Measurements from ENCODE around the gene FAHD2A.
"Not testable (repeated sequence)": the region's sequence is repeated elsewhere in the genome, so short reads cannot be mapped to it uniquely, and the experiment has no call there.

FAHD2A gene

DNA sequence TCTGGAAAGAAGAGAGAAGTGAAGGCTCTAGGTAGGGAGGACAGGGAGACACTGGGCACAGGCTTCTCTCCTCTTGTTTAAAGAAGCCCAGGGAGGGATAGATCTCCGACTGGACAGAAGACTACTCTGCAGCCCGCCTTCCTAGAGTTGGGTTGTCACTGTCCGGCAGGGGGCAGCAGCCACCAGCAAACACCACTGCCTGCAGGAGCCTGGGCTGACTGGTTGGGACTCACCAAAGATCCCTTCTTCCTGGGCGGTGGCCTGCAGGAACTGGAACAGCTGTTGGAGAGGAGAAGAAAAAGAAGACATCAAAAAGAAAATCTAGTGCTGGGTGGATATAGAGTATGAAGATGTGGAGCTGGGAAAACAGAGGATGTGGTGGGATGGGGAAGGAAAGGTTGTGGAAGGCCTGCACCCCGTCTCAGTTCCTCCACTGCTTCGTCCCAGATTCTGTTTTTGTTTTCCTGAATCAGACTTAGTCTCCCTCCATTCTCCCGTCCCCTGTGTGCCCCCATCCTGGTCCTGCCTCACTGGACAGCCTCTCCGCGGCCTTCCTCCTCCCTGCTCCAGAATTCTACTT lies 11.6 kb downstream of the FAHD2A start:
- not testable (repeated sequence) for H3K4me2 ChIP-seq (ENCODE audit: insufficient read depth, low read length); H3K4me1 ChIP-seq (ENCODE audit: insufficient read depth, low read length); H3K4me3 ChIP-seq (ENCODE audit: low read depth in 1 of 2, low read length in 2 of 2); H3K27me3 ChIP-seq (ENCODE audit: insufficient read depth, low read length, poor library complexity); H4K20me1 ChIP-seq (ENCODE audit: insufficient read depth, low read length); H3K27ac ChIP-seq (ENCODE audit: low read length); H3K9ac ChIP-seq (ENCODE audit: low read depth, low read length); H3K79me2 ChIP-seq (ENCODE audit: insufficient read depth, low read length); H2AFZ ChIP-seq (ENCODE audit: low read depth, low read length); H3K9me3 ChIP-seq (ENCODE audit: insufficient read depth, low read length, severe bottlenecking)
- peaks cover 22% of the 10 kb centered on the region; the same call in 1 of the 2 replicates for H3K36me3 ChIP-seq (ENCODE audit: insufficient read depth, low read length)
- DNase-seq: peak; percentile 55
- peak; percentile 49 for TF ChIP-seq CTCF (IDR thresholded peaks at IDR 0.05; ENCODE audit: borderline replicate concordance, extremely low read depth, low read length, poor library complexity, severe bottlenecking)
- peak; percentile 80 for ATAC-seq (ENCODE audit: insufficient read depth, low read depth)

GRCh38 chr2:95415138-95415537 lies 12.6 kb downstream of the FAHD2A start:
- not testable (repeated sequence) for H3K79me2 ChIP-seq (ENCODE audit: insufficient read depth, low read length); H3K27ac ChIP-seq (ENCODE audit: low read length); H3K4me1 ChIP-seq (ENCODE audit: insufficient read depth, low read length); H3K27me3 ChIP-seq (ENCODE audit: insufficient read depth, low read length, poor library complexity); DNase-seq; H3K4me3 ChIP-seq (ENCODE audit: low read depth in 1 of 2, low read length in 2 of 2); ATAC-seq (ENCODE audit: insufficient read depth, low read depth); H3K9me3 ChIP-seq (ENCODE audit: insufficient read depth, low read length, severe bottlenecking); H4K20me1 ChIP-seq (ENCODE audit: insufficient read depth, low read length); H3K9ac ChIP-seq (ENCODE audit: low read depth, low read length); H3K4me2 ChIP-seq (ENCODE audit: insufficient read depth, low read length); H2AFZ ChIP-seq (ENCODE audit: low read depth, low read length)
- H3K36me3 ChIP-seq (ENCODE audit: insufficient read depth, low read length): peaks cover 17% of the 10 kb centered on the region; the same call in 1 of the 2 replicates

DNA sequence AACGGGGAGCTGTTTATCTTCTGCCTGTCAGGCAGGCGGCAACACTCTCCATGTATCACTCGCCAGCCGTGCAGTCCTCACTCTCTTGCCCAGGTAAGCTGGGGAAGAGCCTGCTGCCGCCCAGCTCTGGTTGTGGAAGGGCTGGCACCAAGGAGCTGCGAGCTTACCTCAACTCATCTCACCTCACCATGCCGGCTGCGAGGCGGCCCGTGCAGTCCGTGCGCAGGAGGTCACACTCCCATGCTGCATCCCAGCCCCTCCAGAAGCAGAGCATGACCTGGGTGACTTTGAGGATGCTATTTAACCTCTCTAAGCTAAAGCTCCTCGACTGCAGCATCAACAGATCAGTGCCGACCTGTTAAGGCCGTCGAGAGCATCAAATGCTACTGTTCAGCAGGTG lies 13.1 kb downstream of the FAHD2A start:
- not testable (repeated sequence) for H4K20me1 ChIP-seq (ENCODE audit: insufficient read depth, low read length); H3K79me2 ChIP-seq (ENCODE audit: insufficient read depth, low read length); H3K4me3 ChIP-seq (ENCODE audit: low read depth in 1 of 2, low read length in 2 of 2); H3K9ac ChIP-seq (ENCODE audit: low read depth, low read length); H3K27ac ChIP-seq (ENCODE audit: low read length); DNase-seq; ATAC-seq (ENCODE audit: insufficient read depth, low read depth); H3K4me1 ChIP-seq (ENCODE audit: insufficient read depth, low read length); H3K27me3 ChIP-seq (ENCODE audit: insufficient read depth, low read length, poor library complexity); H2AFZ ChIP-seq (ENCODE audit: low read depth, low read length); H3K9me3 ChIP-seq (ENCODE audit: insufficient read depth, low read length, severe bottlenecking); H3K4me2 ChIP-seq (ENCODE audit: insufficient read depth, low read length)
- peaks cover 13% of the 10 kb centered on the region; the same call in 1 of the 2 replicates for H3K36me3 ChIP-seq (ENCODE audit: insufficient read depth, low read length)

GRCh38 chr2:95427196-95427867 lies 24.8 kb downstream of the FAHD2A start:
- H3K4me3 ChIP-seq (ENCODE audit: low read depth in 1 of 2, low read length in 2 of 2); ATAC-seq (ENCODE audit: insufficient read depth, low read depth); H3K27me3 ChIP-seq (ENCODE audit: insufficient read depth, low read length, poor library complexity); H3K4me1 ChIP-seq (ENCODE audit: insufficient read depth, low read length); DNase-seq; H3K9ac ChIP-seq (ENCODE audit: low read depth, low read length); H3K79me2 ChIP-seq (ENCODE audit: insufficient read depth, low read length); H3K36me3 ChIP-seq (ENCODE audit: insufficient read depth, low read length); H3K9me3 ChIP-seq (ENCODE audit: insufficient read depth, low read length, severe bottlenecking); H3K27ac ChIP-seq (ENCODE audit: low read length); H2AFZ ChIP-seq (ENCODE audit: low read depth, low read length); H4K20me1 ChIP-seq (ENCODE audit: insufficient read depth, low read length); H3K4me2 ChIP-seq (ENCODE audit: insufficient read depth, low read length): not testable (repeated sequence)

DNA sequence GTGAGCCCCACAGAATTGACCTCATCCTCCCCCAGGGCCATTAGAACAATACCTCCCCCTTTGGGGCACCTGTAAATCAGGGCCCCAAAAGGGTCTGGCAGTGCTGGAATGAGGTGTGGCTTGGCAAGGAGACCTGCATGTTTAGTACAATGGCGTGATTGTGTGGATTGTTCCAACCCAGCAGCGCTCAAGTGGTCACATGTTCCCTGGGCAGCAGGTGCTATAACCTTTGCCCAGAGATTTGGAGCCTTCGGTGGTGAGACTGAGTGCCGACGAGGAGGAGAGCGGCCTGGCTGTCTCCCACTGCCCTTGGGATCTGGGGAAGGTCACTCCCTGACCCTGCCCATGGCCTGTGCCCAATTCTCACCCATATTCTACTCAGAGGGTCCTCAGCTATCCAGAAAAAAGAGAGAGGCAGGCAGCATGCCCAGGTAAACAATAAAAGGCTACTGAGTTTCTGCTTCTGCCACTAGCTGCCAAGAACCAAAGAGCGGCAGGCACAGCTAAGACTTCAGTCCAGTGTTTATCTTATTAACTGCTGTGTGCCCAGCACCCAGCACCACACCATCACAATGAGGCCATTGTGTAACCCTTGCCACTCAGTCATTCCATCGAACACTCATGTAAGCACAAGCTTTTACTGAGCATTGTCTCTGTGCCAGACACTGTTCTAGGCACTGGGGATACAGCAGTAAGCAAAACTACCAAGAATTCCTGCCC lies 27.4 kb downstream of the FAHD2A start:
- not testable (repeated sequence) for H3K4me2 ChIP-seq (ENCODE audit: insufficient read depth, low read length); H2AFZ ChIP-seq (ENCODE audit: low read depth, low read length); H3K4me1 ChIP-seq (ENCODE audit: insufficient read depth, low read length); H3K27ac ChIP-seq (ENCODE audit: low read length); ATAC-seq (ENCODE audit: insufficient read depth, low read depth); H4K20me1 ChIP-seq (ENCODE audit: insufficient read depth, low read length); H3K27me3 ChIP-seq (ENCODE audit: insufficient read depth, low read length, poor library complexity); H3K9ac ChIP-seq (ENCODE audit: low read depth, low read length); DNase-seq; H3K4me3 ChIP-seq (ENCODE audit: low read depth in 1 of 2, low read length in 2 of 2); H3K36me3 ChIP-seq (ENCODE audit: insufficient read depth, low read length); H3K9me3 ChIP-seq (ENCODE audit: insufficient read depth, low read length, severe bottlenecking); H3K79me2 ChIP-seq (ENCODE audit: insufficient read depth, low read length)

- H3K9ac ChIP-seq (ENCODE audit: low read depth, low read length); H3K27me3 ChIP-seq (ENCODE audit: insufficient read depth, low read length, poor library complexity); H3K4me1 ChIP-seq (ENCODE audit: insufficient read depth, low read length); H3K9me3 ChIP-seq (ENCODE audit: insufficient read depth, low read length, severe bottlenecking); H3K36me3 ChIP-seq (ENCODE audit: insufficient read depth, low read length); DNase-seq; ATAC-seq (ENCODE audit: insufficient read depth, low read depth); H3K27ac ChIP-seq (ENCODE audit: low read length); H3K4me2 ChIP-seq (ENCODE audit: insufficient read depth, low read length); H3K79me2 ChIP-seq (ENCODE audit: insufficient read depth, low read length); H4K20me1 ChIP-seq (ENCODE audit: insufficient read depth, low read length); H3K4me3 ChIP-seq (ENCODE audit: low read depth in 1 of 2, low read length in 2 of 2); H2AFZ ChIP-seq (ENCODE audit: low read depth, low read length): not testable (repeated sequence)
These were observed 30.9 kb downstream of the FAHD2A start for GRCh38 chr2:95433373-95433772.

DNA sequence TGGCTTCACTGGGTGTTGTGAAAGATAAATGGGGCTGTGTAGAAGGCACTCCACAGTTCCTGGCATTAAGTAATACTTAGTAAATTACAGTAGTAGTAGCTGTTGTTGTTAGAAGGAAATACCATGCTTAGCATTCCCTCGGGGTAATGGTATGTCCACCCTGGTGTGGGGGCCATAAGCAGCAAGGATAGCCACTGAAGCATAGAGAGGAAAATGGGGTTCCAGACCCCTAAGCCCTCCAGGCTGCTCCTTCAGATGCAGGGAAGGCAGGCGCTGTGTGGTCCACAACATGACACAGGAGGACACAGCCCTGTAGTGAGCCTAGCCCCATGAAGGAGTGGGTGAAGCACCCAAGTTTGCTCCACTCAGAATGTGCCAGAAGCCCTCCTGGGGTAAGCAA lies 31.5 kb downstream of the FAHD2A start:
- H3K4me1 ChIP-seq (ENCODE audit: insufficient read depth, low read length); H3K27ac ChIP-seq (ENCODE audit: low read length); H3K9ac ChIP-seq (ENCODE audit: low read depth, low read length); H3K4me3 ChIP-seq (ENCODE audit: low read depth in 1 of 2, low read length in 2 of 2); DNase-seq; H3K27me3 ChIP-seq (ENCODE audit: insufficient read depth, low read length, poor library complexity); ATAC-seq (ENCODE audit: insufficient read depth, low read depth); H3K9me3 ChIP-seq (ENCODE audit: insufficient read depth, low read length, severe bottlenecking); H4K20me1 ChIP-seq (ENCODE audit: insufficient read depth, low read length); H3K79me2 ChIP-seq (ENCODE audit: insufficient read depth, low read length); H3K4me2 ChIP-seq (ENCODE audit: insufficient read depth, low read length); H3K36me3 ChIP-seq (ENCODE audit: insufficient read depth, low read length); H2AFZ ChIP-seq (ENCODE audit: low read depth, low read length): not testable (repeated sequence)

All from DND-41 (cell line).